HCT116 (cell line): Measurements from ENCODE around the gene LSM4. TPM values are rescaled to one million over a fixed set of nuclear protein-coding genes. Genes with fewer than 3 reads are reported as not detected.

Experiments
- ATAC-seq: fragments of 200-7000 bp; cut with Tn5 transposase; 2 replicates; pipeline ENCODE4 v1.9.1; 2020; ENCODE audit warnings: mild to moderate bottlenecking, moderate library complexity
- BruUV-seq: library from RNA; stranded (reverse); fragments of 400-500 nt; replicated peaks from 2 replicates; lab custom pipeline; 2021; lab: Mats Ljungman, UMichigan
- CTCF ChIA-PET: fragments of 300-600 bp; sonication (Branson Sonifier 250); formaldehyde crosslinking; loops from one replicate; lab custom pipeline; 2021; ENCODE audit warnings: antibody characterized with exemption; lab: Charles Lee
- POLR2A ChIA-PET: fragments of 300-600, 350-600 bp; sonication (Branson Sonifier 250); formaldehyde crosslinking; loops from one replicate; lab custom pipeline; 2021; ENCODE audit warnings: antibody characterized with exemption; lab: Charles Lee
- RAD21 ChIA-PET, 2 experiments: fragments of 300-600 bp; sonication (Branson Sonifier 250); formaldehyde crosslinking; loops; one replicate each; lab custom pipeline; 2023; ENCODE audit warnings: low total read pairs in 2 of 2; ENCODE audit not compliant: uncharacterized antibody in 2 of 2, unreplicated experiment in 2 of 2, low non-redundant PET in 1 of 2; lab: Charles Lee
- DNase-seq: peaks from one replicate; pipeline ENCODE4 v3.0.0-alpha.2; 2010; ENCODE audit warnings: low read depth, low spot score
- H2AFZ ChIP-seq: fragments of 200-600 bp; shearing (Covaris generic), sonication (generic); 2 replicates; pipeline ENCODE4 v1.6.1; 2017; ENCODE audit warnings: low read depth, mixed run types, mixed read lengths, antibody characterized with exemption, low read length; ENCODE audit not compliant: poor library complexity, severe bottlenecking
- H3K27ac ChIP-seq: 2 replicates; pipeline ENCODE4 v1.5.1; 2012; ENCODE audit warnings: low read depth, low read length
- H3K27me3 ChIP-seq: fragments of 200-600 bp; sonication (generic); 2 replicates; pipeline ENCODE4 v1.6.1; 2016; ENCODE audit warnings: mixed run types, low read length, mixed read lengths; ENCODE audit not compliant: insufficient read depth
- H3K36me3 ChIP-seq, 2 experiments: fragments of 200-500 bp in 1 of 2; fragments of 200-600 bp in 1 of 2; sonication (Bioruptor generic) in 1 of 2; sonication (generic) in 1 of 2; 2 replicates each; pipeline versions ENCODE4 v1.5.1 to v1.6.1; 2014 to 2016; ENCODE audit warnings: low read length in 2 of 2, inconsistent platforms in 1 of 2, mixed read lengths in 1 of 2, mixed run types in 1 of 2; ENCODE audit not compliant: insufficient read depth in 2 of 2, control insufficient read depth in 1 of 2
- H3K4me1 ChIP-seq, 2 experiments: fragments of 200-600 bp in 1 of 2; sonication (generic) in 1 of 2; 2 replicates each; pipeline versions ENCODE4 v1.5.1 to v1.6.1; 2012 to 2017; ENCODE audit warnings: low read length in 2 of 2, inconsistent platforms in 1 of 2, mild to moderate bottlenecking in 1 of 2, mixed read lengths in 1 of 2, mixed run types in 1 of 2, moderate library complexity in 1 of 2; ENCODE audit not compliant: insufficient read depth in 2 of 2, control insufficient read depth in 1 of 2
- H3K4me2 ChIP-seq: fragments of 200-600 bp; sonication (generic); 2 replicates; pipeline ENCODE4 v1.6.1; 2017; ENCODE audit warnings: mixed run types, low read length, mixed read lengths
- H3K4me3 ChIP-seq, 2 experiments: fragments of 200-600 bp in 1 of 2; sonication (generic) in 1 of 2; replicated peaks in 1 of 2; 2 replicates each; pipeline ENCODE4 v1.5.1; 2011 to 2016; ENCODE audit warnings: low read length in 2 of 2, control low read depth in 1 of 2, low read depth in 1 of 2, mild to moderate bottlenecking in 1 of 2, mixed read lengths in 1 of 2, mixed run types in 1 of 2
- H3K79me2 ChIP-seq: fragments of 200-600 bp; sonication (generic); 2 replicates; pipeline ENCODE4 v1.6.1; 2017; ENCODE audit warnings: mild to moderate bottlenecking, mixed run types, low read length, moderate library complexity, mixed read lengths; ENCODE audit not compliant: insufficient read depth
- H3K9ac ChIP-seq: fragments of 200-600 bp; sonication (generic); 2 replicates; pipeline ENCODE4 v1.6.1; 2016; ENCODE audit warnings: low read length, mixed read lengths
- H3K9me2 ChIP-seq: fragments of 200-600 bp; sonication (generic), shearing (Covaris generic); 2 replicates; pipeline ENCODE4 v1.6.1; 2017; ENCODE audit warnings: mixed run types, mild to moderate bottlenecking, moderate library complexity; ENCODE audit not compliant: insufficient read depth
- H3K9me3 ChIP-seq, 2 experiments: fragments of 200-500 bp in 1 of 2; fragments of 200-600 bp in 1 of 2; sonication (Bioruptor generic) in 1 of 2; sonication (generic) in 1 of 2; 2 replicates each; pipeline ENCODE4 v1.6.1; 2014 to 2017; ENCODE audit warnings: low read length in 2 of 2, mixed read lengths in 2 of 2, inconsistent platforms in 1 of 2, low read depth in 1 of 2, mild to moderate bottlenecking in 1 of 2, mixed run types in 1 of 2, moderate library complexity in 1 of 2; ENCODE audit not compliant: control insufficient read depth in 1 of 2, insufficient read depth in 1 of 2
- H4K20me1 ChIP-seq: fragments of 200-600 bp; sonication (generic), shearing (Covaris generic); 2 replicates; pipeline ENCODE4 v1.6.1; 2017; ENCODE audit warnings: mixed run types, mild to moderate bottlenecking, moderate library complexity; ENCODE audit not compliant: insufficient read depth
- CBX3 ChIP-seq: IDR thresholded peaks from 2 replicates; pipeline ENCODE4 v1.6.1; 2012; ENCODE audit warnings: low read depth
- ELF1 ChIP-seq: IDR thresholded peaks from 2 replicates; pipeline ENCODE4 v1.6.1; 2012; ENCODE audit warnings: low read depth, borderline replicate concordance
- JUND ChIP-seq: IDR thresholded peaks from 2 replicates; pipeline ENCODE4 v1.6.1; 2012
- RAD21 ChIP-seq: IDR thresholded peaks from 2 replicates; pipeline ENCODE4 v1.6.1; 2012; ENCODE audit warnings: low read depth, mild to moderate bottlenecking
- SIN3A ChIP-seq: IDR thresholded peaks from 2 replicates; pipeline ENCODE4 v1.6.1; 2012; ENCODE audit warnings: low read depth
- SRF ChIP-seq: IDR thresholded peaks from 2 replicates; pipeline ENCODE4 v1.6.1; 2012; ENCODE audit warnings: low read depth
- TCF7L2 ChIP-seq: IDR thresholded peaks from 2 replicates; pipeline ENCODE4 v1.7.0; 2011; ENCODE audit warnings: borderline replicate concordance, inconsistent platforms; ENCODE audit not compliant: insufficient read depth, insufficient read length; ENCODE audit errors: extremely low read depth
- intact Hi-C: fragments of 100-400 bp; cut with micrococcal nuclease; formaldehyde crosslinking; loops from 2 replicates; pipeline ENCODE4 v1.10.0; 2022
- total RNA-seq: library from RNA; stranded (reverse); gene quantifications from one replicate; pipeline ENCODE4 v1.2.1, GENCODE V29; 2021; ENCODE audit not compliant: unreplicated experiment
- TF ChIP-seq, protein P1 (sequence below), 3 experiments: fragments of 200-600 bp in 1 of 3; sonication (generic) in 1 of 3; IDR thresholded peaks in 2 of 3; conservative IDR thresholded peaks in 1 of 3; 2 replicates each; pipeline ENCODE4 v1.5.1; 2012 to 2017; ENCODE audit warnings: low read depth in 2 of 3, low read length in 2 of 3, antibody characterized with exemption in 1 of 3, borderline replicate concordance in 1 of 3, control low read depth in 1 of 3, mild to moderate bottlenecking in 1 of 3, mixed read lengths in 1 of 3, mixed run types in 1 of 3, moderate library complexity in 1 of 3; ENCODE audit not compliant: insufficient read depth in 1 of 3
- TF ChIP-seq, protein P2 (sequence below): IDR thresholded peaks from 2 replicates; pipeline ENCODE4 v1.6.1; 2012
- TF ChIP-seq, protein P3 (sequence below): IDR thresholded peaks from 2 replicates; pipeline ENCODE4 v1.6.1; 2012

LSM4 gene
- total RNA-seq, 1 experiment from 2014 or later, result 400 TPM

DNA sequence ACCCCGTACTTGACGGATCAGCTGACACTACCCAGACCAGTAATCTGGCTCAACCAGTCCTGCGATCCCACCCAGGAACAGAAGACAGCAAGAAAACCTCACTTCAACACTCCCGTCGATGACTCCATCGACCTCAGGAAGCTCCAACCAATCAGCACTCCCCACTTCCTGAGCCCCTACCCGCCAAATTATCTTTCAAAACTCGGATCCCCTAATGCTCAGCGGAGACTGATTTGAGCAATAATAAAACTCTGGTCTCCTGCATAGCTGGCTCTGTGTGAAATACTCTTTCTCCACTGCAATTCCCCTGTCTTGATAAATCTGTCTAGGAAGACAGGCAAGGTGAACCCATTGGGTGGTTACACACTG is 1.2 kb downstream of the LSM4 start:
- ATAC-seq (no peak), DNase-seq (no peak)
- Histone ChIP-seq H3K9me3 (no peaks in the 10 kb centered on the region), H4K20me1 (no peaks in the 10 kb centered on the region), H3K79me2 (peaks cover 60% of the 10 kb centered on the region), H3K4me2 (peak overlapping the region; percentile 87), H3K27ac (peak overlapping the region; percentile 93), H3K9ac (peak overlapping the region; percentile 98), H2AFZ (no peak overlapping the region), H3K4me3 (peak overlapping the region; percentile 78 to 97), H3K27me3 (no peaks in the 10 kb centered on the region), H3K36me3 (peaks cover 2 to 12% of the 10 kb centered on the region in 2 experiments; a peak in 1 of 4 replicates)
- POLR2A ChIA-PET, result interaction anchor here (1.3 to 3.7 kb wide), 4 partner anchors 17 to 47 kb away, joined by 4 to 52 read pairs (median 16); partner anchors contain the start of genes IQCN and JUND
- RAD21 ChIA-PET, result interaction anchor here (1.1 to 1.9 kb wide), 2 partner anchors 42 kb away, joined by 4 to 6 read pairs; no protein-coding TSS in a partner anchor
- TF ChIP-seq CBX3, result no peak
- TF ChIP-seq ELF1, result no peak
- no peak for TF ChIP-seq JUND
- TF ChIP-seq, protein P1, sequence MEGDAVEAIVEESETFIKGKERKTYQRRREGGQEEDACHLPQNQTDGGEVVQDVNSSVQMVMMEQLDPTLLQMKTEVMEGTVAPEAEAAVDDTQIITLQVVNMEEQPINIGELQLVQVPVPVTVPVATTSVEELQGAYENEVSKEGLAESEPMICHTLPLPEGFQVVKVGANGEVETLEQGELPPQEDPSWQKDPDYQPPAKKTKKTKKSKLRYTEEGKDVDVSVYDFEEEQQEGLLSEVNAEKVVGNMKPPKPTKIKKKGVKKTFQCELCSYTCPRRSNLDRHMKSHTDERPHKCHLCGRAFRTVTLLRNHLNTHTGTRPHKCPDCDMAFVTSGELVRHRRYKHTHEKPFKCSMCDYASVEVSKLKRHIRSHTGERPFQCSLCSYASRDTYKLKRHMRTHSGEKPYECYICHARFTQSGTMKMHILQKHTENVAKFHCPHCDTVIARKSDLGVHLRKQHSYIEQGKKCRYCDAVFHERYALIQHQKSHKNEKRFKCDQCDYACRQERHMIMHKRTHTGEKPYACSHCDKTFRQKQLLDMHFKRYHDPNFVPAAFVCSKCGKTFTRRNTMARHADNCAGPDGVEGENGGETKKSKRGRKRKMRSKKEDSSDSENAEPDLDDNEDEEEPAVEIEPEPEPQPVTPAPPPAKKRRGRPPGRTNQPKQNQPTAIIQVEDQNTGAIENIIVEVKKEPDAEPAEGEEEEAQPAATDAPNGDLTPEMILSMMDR (IDR thresholded peaks at IDR 0.05 in 2 of 3, conservative IDR thresholded peaks at IDR 0.05 in 1 of 3; ENCODE audit: borderline replicate concordance in 1 of 3, insufficient read depth in 1 of 3, low read depth in 2 of 3, low read length in 2 of 3), result no peak
- no peak for TF ChIP-seq TCF7L2
- TF ChIP-seq SRF, result no peak
- TF ChIP-seq, protein P2, sequence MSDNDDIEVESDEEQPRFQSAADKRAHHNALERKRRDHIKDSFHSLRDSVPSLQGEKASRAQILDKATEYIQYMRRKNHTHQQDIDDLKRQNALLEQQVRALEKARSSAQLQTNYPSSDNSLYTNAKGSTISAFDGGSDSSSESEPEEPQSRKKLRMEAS, result no peak
- TF ChIP-seq RAD21, result no peak
- TF ChIP-seq, protein P3, sequence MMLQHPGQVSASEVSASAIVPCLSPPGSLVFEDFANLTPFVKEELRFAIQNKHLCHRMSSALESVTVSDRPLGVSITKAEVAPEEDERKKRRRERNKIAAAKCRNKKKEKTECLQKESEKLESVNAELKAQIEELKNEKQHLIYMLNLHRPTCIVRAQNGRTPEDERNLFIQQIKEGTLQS, result no peak
- TF ChIP-seq SIN3A, result no peak
- TF ChIP-seq, all 23 proteins: peak for 0
- no peaks in the 10 kb centered on the region for H3K9me2 ChIP-seq
- peaks cover 54 to 57% of the 10 kb centered on the region in 2 experiments for H3K4me1 ChIP-seq
- intact Hi-C loops, result loop anchor here (10.0 kb wide), 1 partner anchor 117 kb away; the partner anchor contains the start of gene RAB3A
- no TSS peak for BruUV-seq
- CTCF ChIA-PET, result interaction anchor here (0.9 to 2.5 kb wide), 3 partner anchors 17 to 133 kb away, joined by 3 to 36 read pairs (median 14); partner anchors contain the start of gene JUND
